Small intestine (tissue), 7 donors: ENCODE results near the gene ZNF219. TPM values are rescaled to one million over a fixed set of nuclear protein-coding genes. Genes with fewer than 3 reads are reported as not detected.

Source experiments
- DNase-seq, 2 donors: peaks; one replicate each; pipeline versions ENCODE4 v3.0.0 to v3.0.0-alpha.2; 2013
- FAIRE-seq: peaks from 2 replicates; lab custom pipeline; 2012; peaks lifted over from hg19 to GRCh38; lab: Jason Lieb, UNC
- H3K27ac ChIP-seq, 3 donors: one replicate each; pipeline ENCODE4 v1.5.1; 2013; ENCODE audit warnings: low read length in 2 of 3, mild to moderate bottlenecking in 2 of 3, control low read depth in 1 of 3, inconsistent platforms in 1 of 3, low read depth in 1 of 3, moderate library complexity in 1 of 3
- H3K27me3 ChIP-seq, 3 donors: one replicate each; pipeline ENCODE4 v1.6.1; 2013; ENCODE audit warnings: low read length in 3 of 3, inconsistent platforms in 1 of 3; ENCODE audit not compliant: control insufficient read depth in 3 of 3, insufficient read depth in 3 of 3
- H3K36me3 ChIP-seq, 3 donors: one replicate each; pipeline ENCODE4 v1.6.1; 2013; ENCODE audit warnings: low read length in 3 of 3, inconsistent platforms in 1 of 3, low read depth in 1 of 3, mild to moderate bottlenecking in 1 of 3, moderate library complexity in 1 of 3; ENCODE audit not compliant: control insufficient read depth in 3 of 3, insufficient read depth in 2 of 3
- H3K4me1 ChIP-seq, 3 donors: one replicate each; pipeline ENCODE4 v1.6.1; 2013; ENCODE audit warnings: low read length in 2 of 3, inconsistent platforms in 1 of 3, low read depth in 1 of 3, mild to moderate bottlenecking in 1 of 3, moderate library complexity in 1 of 3; ENCODE audit not compliant: control insufficient read depth in 3 of 3, insufficient read depth in 2 of 3
- H3K4me3 ChIP-seq, 3 donors: one replicate each; pipeline ENCODE4 v1.5.1; 2013; ENCODE audit warnings: low read length in 3 of 3, control low read depth in 1 of 3, inconsistent platforms in 1 of 3, low read depth in 1 of 3, mild to moderate bottlenecking in 1 of 3, moderate library complexity in 1 of 3
- H3K9me3 ChIP-seq, 2 donors: one replicate each; pipeline ENCODE4 v1.6.1; 2013; ENCODE audit warnings: low read depth in 1 of 2, low read length in 1 of 2; ENCODE audit not compliant: control insufficient read depth in 2 of 2, insufficient read depth in 1 of 2
- WGBS, 3 donors: extraction: QIAGEN DNeasy Blood & Tissue Kit; methylation state at CpG; one replicate each; pipeline ENCODE4 v1.1.7; 2013; 5-methylcytosine and 5-hydroxymethylcytosine counted together
- polyA plus RNA-seq, 4 donors: library from polyadenylated mRNA; stranded (reverse) in 3 of 4; unstranded in 1 of 4; fragments of 200-250 nt in 3 of 4; fragments of 120-200 nt in 1 of 4; gene quantifications; one replicate each; pipeline versions ENCODE4 v1.2.1 to v1.2.3, GENCODE V29; 2013
- donor health status: healthy with polysubstance abuse.
- donor health status: control.
- donor health status: control.
- donor health status: Bipolar disorder and iron deficiency.
- donor health status: healthy.

Gene ZNF219
- polyA plus RNA-seq, 4 donors = 42.4 to 69.8 (median 59.6) TPM

DNA sequence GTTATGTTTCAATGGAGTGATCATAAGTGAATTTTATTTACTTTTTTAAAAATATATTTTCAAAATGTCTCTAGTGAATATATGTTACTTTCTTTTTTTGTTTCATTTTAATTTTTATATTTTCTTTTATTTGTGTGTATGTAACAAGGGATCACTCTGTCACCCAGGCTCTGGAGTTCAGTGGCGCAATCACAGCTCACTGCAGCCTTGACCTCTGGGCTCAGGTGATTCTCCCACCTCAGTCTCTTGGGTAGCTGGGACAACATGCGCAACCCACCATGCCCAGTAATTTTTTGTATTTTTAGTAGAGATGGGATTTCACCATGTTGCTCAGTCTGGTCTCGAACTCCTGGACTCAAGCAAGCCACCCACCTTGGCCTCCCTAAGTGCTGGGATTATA, 20.5 kb upstream of the ZNF219 start:
- no peaks in the 10 kb centered on the region for H3K9me3 ChIP-seq
- no peak overlapping the region for H3K27ac ChIP-seq
- no peaks in the 10 kb centered on the region for H3K27me3 ChIP-seq
- 85 to 95% (median 94%) methylated on average over 3 of the region's 3 CpGs for WGBS, 3 donors
- no peak for DNase-seq
- no peaks in the 10 kb centered on the region for H3K36me3 ChIP-seq
- no peak for FAIRE-seq
- no peaks in the 10 kb centered on the region for H3K4me1 ChIP-seq
- H3K4me3 ChIP-seq = no peak overlapping the region

DNA sequence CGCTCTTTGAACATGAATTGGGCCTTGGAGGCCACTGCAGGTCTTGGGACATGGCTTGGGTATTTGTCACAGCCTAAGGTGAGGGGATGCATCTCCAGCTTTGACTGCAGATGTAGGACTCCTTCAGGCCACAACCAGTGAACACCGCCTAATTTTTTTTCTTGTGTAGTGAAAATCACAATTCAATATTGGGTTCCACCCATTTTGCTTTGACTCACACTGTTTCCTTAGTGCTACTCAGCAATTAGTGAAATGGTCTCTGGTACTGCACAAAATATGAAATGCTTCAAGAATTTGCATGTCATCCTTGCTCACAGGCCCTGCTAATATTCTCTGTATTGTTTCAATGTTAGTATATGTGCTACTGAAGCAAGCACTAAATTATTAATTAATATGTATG, 14.9 kb upstream of the ZNF219 start:
- no peaks in the 10 kb centered on the region for H3K27me3 ChIP-seq
- no peak overlapping the region for H3K27ac ChIP-seq
- 89 to 96% (median 93%) methylated on average over 2 of the region's 2 CpGs for WGBS, 3 donors
- H3K4me1 ChIP-seq = peaks cover 0 to 3% (median 0%) of the 10 kb centered on the region in 3 donors
- no peak for FAIRE-seq
- no peak for DNase-seq
- H3K36me3 ChIP-seq = no peaks in the 10 kb centered on the region
- H3K9me3 ChIP-seq = no peaks in the 10 kb centered on the region
- no peak overlapping the region for H3K4me3 ChIP-seq

DNA sequence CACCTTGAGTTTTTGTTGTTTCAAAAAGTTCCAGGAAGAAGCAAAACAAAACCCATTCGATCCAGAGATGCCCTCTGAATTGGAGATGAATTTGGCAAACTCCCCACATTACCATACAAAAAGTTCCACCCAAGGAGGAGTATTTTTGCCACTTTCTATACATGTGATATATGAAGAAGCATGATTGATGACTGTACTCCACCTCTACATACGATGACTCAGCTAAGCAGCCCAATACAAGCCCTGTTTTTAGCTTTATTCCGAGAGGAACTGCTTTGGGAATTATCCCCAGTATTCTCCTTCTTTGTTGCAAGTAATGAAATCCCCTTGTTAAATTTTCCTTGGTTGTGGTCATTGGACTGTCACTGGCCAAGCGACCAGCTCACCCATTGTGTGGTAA, 13.8 kb upstream of the ZNF219 start:
- FAIRE-seq (no peak), DNase-seq (no peak)
- no peak overlapping the region for H3K27ac ChIP-seq
- H3K9me3 ChIP-seq = no peaks in the 10 kb centered on the region
- H3K4me3 ChIP-seq = no peak overlapping the region
- peaks cover 0 to 5% (median 0%) of the 10 kb centered on the region in 3 donors for H3K4me1 ChIP-seq
- 83 to 90% (median 86%) methylated on average over 4 of the region's 4 CpGs for WGBS, 3 donors
- H3K36me3 ChIP-seq = no peaks in the 10 kb centered on the region
- no peaks in the 10 kb centered on the region for H3K27me3 ChIP-seq

DNA sequence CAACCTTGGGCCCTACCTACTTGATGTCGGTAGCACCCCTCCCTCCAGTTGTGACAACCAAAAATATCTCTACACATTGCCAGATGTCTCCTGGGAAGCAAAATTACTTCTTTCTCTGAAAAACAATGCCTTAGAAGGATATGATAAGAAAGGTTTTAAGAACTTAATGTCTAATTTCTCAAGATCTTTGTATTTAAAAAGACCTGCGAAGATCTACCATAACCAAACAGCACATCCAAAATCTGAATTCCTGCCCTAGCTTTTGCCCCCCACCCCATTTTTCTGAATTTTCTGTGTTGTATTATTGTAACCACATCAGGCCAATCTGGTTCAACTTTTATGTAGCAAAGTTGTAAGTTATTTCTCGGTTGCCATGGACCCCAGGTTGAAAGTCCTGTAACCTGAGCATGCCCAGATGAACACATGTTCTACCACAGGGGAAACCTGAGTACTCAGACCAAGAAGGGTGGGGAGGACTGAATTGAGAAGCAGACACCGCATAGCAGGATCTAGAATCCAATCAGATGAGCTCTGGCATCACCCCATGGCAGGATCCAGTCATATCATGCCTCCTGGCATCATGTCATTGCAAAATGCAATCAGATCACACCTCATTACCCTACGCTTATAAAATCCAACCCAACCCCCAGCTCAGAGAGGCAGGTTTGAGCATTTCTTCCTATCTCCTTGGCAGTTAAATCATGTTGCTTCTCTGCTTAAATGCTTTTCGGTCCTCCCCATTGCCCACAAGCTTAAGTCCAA, 11.1 kb upstream of the ZNF219 start:
- Histone ChIP-seq H3K4me1 (peaks cover 4 to 30% (median 6%) of the 10 kb centered on the region in 3 donors), H3K9me3 (no peaks in the 10 kb centered on the region), H3K27me3 (no peaks in the 10 kb centered on the region), H3K4me3 (no peak overlapping the region), H3K36me3 (no peaks in the 10 kb centered on the region), H3K27ac (no peak overlapping the region)
- peak in 1 of 2 donors; percentile 74 for DNase-seq
- WGBS, 3 donors = 69 to 78% (median 74%) methylated on average over 6 of the region's 6 CpGs
- FAIRE-seq = no peak

DNA sequence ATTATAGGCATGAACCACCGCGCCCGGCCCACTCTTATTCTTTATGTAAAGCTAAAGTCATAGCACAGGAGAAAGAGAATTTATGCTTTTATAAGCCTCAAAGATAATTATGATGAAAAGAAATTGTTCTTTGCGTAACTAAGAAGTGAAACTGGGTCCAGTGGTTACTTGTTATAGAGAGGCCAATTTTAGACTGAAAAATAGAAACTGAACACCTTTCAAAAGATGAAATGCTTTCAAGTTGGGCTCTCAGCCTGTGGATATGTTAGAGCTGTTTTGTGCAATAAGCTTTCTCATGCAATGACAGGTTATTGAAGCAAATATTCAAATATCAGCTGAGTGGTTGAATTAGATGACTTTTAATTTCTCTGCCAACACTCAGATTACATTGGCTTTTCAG, 10.3 kb upstream of the ZNF219 start:
- 95 to 99% (median 95%) methylated on average over 4 of the region's 4 CpGs for WGBS, 3 donors
- no peaks in the 10 kb centered on the region for H3K27me3 ChIP-seq
- peaks cover 4 to 33% (median 6%) of the 10 kb centered on the region in 3 donors for H3K4me1 ChIP-seq
- no peak for FAIRE-seq
- no peaks in the 10 kb centered on the region for H3K9me3 ChIP-seq
- no peak for DNase-seq
- H3K27ac ChIP-seq = no peak overlapping the region
- no peak overlapping the region for H3K4me3 ChIP-seq
- no peaks in the 10 kb centered on the region for H3K36me3 ChIP-seq

DNA sequence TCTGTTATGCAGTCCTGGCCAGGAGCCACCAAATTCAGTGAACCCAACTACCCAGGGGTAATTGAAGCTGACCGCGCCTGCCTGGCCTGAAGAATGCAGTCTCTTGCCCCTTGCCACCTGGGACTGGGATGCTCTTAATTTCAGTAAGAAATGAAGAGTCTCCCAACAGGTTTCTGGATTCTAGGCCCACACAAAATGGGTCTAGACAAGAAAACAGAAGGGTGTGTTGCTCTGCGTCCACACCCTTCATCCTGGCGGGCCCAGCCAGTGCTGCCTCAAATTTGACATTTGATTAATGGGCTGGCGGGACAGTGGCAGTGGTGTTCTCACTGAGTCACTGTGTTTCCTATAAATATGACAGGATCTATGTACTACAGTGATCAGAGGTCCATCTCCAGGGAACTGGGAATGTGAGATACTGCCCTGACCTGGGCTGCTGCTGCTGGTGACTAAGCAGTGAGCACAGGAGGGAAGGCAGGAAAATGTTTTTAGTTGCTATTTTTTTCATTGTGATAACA, 8.9 kb upstream of the ZNF219 start:
- no peak for FAIRE-seq
- Histone ChIP-seq H3K4me3 (no peak overlapping the region), H3K9me3 (no peaks in the 10 kb centered on the region), H3K36me3 (peaks cover 0 to 3% (median 0%) of the 10 kb centered on the region in 3 donors), H3K27ac (peak overlapping the region in 1 of 3 donors; percentile 70), H3K4me1 (peaks cover 4 to 44% (median 6%) of the 10 kb centered on the region in 3 donors), H3K27me3 (no peaks in the 10 kb centered on the region)
- WGBS, 3 donors = 17 to 49% (median 34%) methylated on average over 5 of the region's 5 CpGs
- DNase-seq = peak in 1 of 2 donors; percentile 28

DNA sequence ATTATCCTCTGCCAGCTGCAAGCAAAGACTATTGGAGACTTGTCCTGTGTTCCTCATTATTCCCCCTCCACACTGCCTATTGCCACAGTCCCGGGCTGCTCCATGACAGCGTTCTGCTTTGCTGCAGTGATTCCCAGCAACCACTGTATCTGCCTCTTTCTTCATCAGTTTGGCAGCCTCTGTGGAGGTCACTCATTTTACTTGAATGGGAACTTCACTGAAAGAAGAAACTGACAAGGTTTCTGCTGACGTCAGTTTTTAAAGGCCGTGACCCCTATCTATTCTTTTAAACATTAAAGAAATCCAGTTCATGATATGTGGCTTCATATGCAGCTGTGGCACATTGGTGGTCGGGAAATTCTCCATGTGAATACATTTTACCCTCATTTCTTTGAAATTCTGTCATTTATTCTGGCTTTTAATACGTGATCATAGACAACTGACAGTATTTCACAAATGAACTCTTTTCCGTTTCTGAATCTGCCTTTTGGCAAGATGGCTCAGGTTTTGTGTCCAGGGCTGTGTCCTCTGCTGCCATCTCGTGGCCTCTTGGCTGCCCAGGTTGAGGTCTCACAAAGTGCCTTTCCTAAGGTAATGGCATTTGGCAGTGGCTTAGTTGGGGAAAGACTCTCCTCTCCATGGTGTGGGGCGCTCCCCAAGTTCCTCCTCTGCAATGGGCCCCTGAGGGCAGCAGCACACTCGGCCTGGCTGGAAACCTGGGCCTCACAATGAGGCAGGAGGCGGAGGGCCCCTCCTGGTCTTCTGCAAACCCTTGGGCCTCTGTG, 8.2 kb upstream of the ZNF219 start:
- no peak for FAIRE-seq
- no peaks in the 10 kb centered on the region for H3K9me3 ChIP-seq
- 13 to 23% (median 21%) methylated on average over 11 of the region's 11 CpGs for WGBS, 3 donors
- H3K27me3 ChIP-seq = no peaks in the 10 kb centered on the region
- peak; percentile 85 to 90 for DNase-seq
- no peak overlapping the region for H3K4me3 ChIP-seq
- H3K4me1 ChIP-seq = peaks cover 4 to 51% (median 6%) of the 10 kb centered on the region in 3 donors
- H3K27ac ChIP-seq = peak overlapping the region in 2 of 3 donors; percentile 70 to 98
- H3K36me3 ChIP-seq = peaks cover 0 to 3% (median 0%) of the 10 kb centered on the region in 3 donors

DNA sequence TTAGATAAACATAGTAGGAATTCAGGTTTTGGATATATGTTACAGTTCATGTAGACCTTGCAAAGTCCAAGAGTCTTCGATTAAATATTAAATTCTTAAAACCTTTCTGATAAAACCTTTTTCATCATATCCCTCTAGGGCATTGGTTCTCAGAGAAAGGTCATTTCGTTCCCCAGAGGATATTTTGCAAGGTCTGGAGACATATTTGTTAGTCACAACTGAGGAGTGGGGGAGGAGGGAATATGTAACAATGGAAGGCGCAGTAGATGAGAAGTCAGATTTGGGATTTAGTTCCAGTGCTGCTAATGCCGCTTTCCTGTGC, 7.7 kb upstream of the ZNF219 start:
- DNase-seq (no peak), FAIRE-seq (no peak)
- H3K9me3 ChIP-seq = no peaks in the 10 kb centered on the region
- H3K4me3 ChIP-seq = no peak overlapping the region
- no peaks in the 10 kb centered on the region for H3K27me3 ChIP-seq
- H3K36me3 ChIP-seq = peaks cover 0 to 3% (median 0%) of the 10 kb centered on the region in 3 donors
- H3K27ac ChIP-seq = peak overlapping the region in 2 of 3 donors; percentile 70 to 98
- WGBS, 3 donors = 53 to 66% (median 56%) methylated on average over 4 of the region's 4 CpGs
- H3K4me1 ChIP-seq = peaks cover 4 to 56% (median 6%) of the 10 kb centered on the region in 3 donors
